DOHH2 (cell line): ENCODE data around the gene DMGDH.

Experiments
- H3F3A ChIP-seq: fragments of 200-600 bp; sonication (generic), shearing (Covaris generic); 2 replicates; pipeline ENCODE4 v1.6.0; 2016; ENCODE audit warnings: antibody characterized with exemption, mild to moderate bottlenecking; ENCODE audit not compliant: control insufficient read depth, insufficient read depth
- H3K27ac ChIP-seq: fragments of 200-600 bp; sonication (generic); 2 replicates; pipeline ENCODE4 v1.5.1; 2014; ENCODE audit warnings: low read depth, mild to moderate bottlenecking, low read length, moderate library complexity
- H3K27me3 ChIP-seq: fragments of 200-600 bp; sonication (generic); 2 replicates; pipeline ENCODE4 v1.6.1; 2014; ENCODE audit warnings: mild to moderate bottlenecking, low read length, mixed read lengths; ENCODE audit not compliant: control insufficient read depth
- H3K36me3 ChIP-seq: fragments of 200-600 bp; sonication (generic); 2 replicates; pipeline ENCODE4 v1.6.1; 2014; ENCODE audit warnings: mild to moderate bottlenecking, low read length, moderate library complexity, mixed read lengths; ENCODE audit not compliant: control insufficient read depth
- H3K4me1 ChIP-seq: fragments of 200-600 bp; sonication (generic); 2 replicates; pipeline ENCODE4 v1.6.1; 2014; ENCODE audit warnings: mild to moderate bottlenecking, low read length, mixed read lengths; ENCODE audit not compliant: control insufficient read depth
- H3K4me2 ChIP-seq: fragments of 200-600 bp; sonication (generic); 2 replicates; pipeline ENCODE4 v1.6.0; 2014; ENCODE audit warnings: mild to moderate bottlenecking, low read length, moderate library complexity
- H3K4me3 ChIP-seq: fragments of 200-600 bp; sonication (generic); 2 replicates; pipeline ENCODE4 v1.5.1; 2014; ENCODE audit warnings: mild to moderate bottlenecking, low read length, mixed read lengths
- H3K79me2 ChIP-seq: fragments of 200-600 bp; sonication (generic); 2 replicates; pipeline ENCODE4 v1.6.1; 2014; ENCODE audit warnings: mild to moderate bottlenecking, low read length, mixed read lengths; ENCODE audit not compliant: control insufficient read depth
- H3K9me2 ChIP-seq: fragments of 200-600 bp; sonication (generic); replicated peaks from 2 replicates; pipeline ENCODE4 v1.6.1; 2014; ENCODE audit warnings: mild to moderate bottlenecking, low read length, mixed read lengths; ENCODE audit not compliant: control insufficient read depth
- H3K9me3 ChIP-seq: fragments of 200-600 bp; sonication (generic); 2 replicates; pipeline ENCODE4 v1.6.1; 2014; ENCODE audit warnings: antibody characterized with exemption, low read length, mixed read lengths; ENCODE audit not compliant: control insufficient read depth, insufficient read depth
- H4K20me1 ChIP-seq: fragments of 200-600 bp; sonication (generic); 2 replicates; pipeline ENCODE4 v1.6.0; 2014; ENCODE audit warnings: low read depth, mild to moderate bottlenecking, antibody characterized with exemption, low read length, moderate library complexity; ENCODE audit not compliant: control insufficient read depth, insufficient read depth
- CTCF ChIP-seq: fragments of 200-600 bp; sonication (generic); IDR thresholded peaks from one replicate; pipeline ENCODE4 v1.5.1; 2014; ENCODE audit warnings: antibody characterized with exemption, mild to moderate bottlenecking, low read depth, low read length; ENCODE audit not compliant: poor library complexity, severe bottlenecking
- EZH2phosphoT487 ChIP-seq: fragments of 200-600 bp; sonication (generic); IDR thresholded peaks from 2 replicates; pipeline ENCODE4 v1.6.1; 2017; ENCODE audit warnings: borderline replicate concordance, mild to moderate bottlenecking, antibody characterized with exemption, low read length, moderate library complexity, mixed read lengths

Gene DMGDH

GRCh38 chr5:79069488-79070349, at the start of gene DMGDH, which contains the start of gene BHMT2:
Gene DMGDH, minus strand, starts transcription at chr5:79069674. Its CDS starts 54 bp downstream, at chr5:79069620.
Gene BHMT2, plus strand, starts transcription at chr5:79069767. Its CDS starts 16 bp downstream, at chr5:79069783.
- Histone ChIP-seq H3K9me2 (no peaks in the 10 kb centered on the region), H3K27me3 (no peaks in the 10 kb centered on the region), H3K27ac (no peak within 1 kb of the TSS), H3F3A (no peaks in the 10 kb centered on the region), H3K4me3 (no peak within 1 kb of the TSS), H3K9me3 (no peaks in the 10 kb centered on the region), H3K79me2 (no peaks in the 10 kb centered on the region), H4K20me1 (no peaks in the 10 kb centered on the region), H3K36me3 (no peaks in the 10 kb centered on the region), H3K4me1 (no peaks in the 10 kb centered on the region), H3K4me2 (no peak within 1 kb of the TSS)
- TF ChIP-seq CTCF (no peak), EZH2phosphoT487 (no peak)

- Histone ChIP-seq H4K20me1 (no peaks in the 10 kb centered on the region), H3K27me3 (peaks cover 11% of the 10 kb centered on the region), H3K36me3 (no peaks in the 10 kb centered on the region), H3K27ac (no peak overlapping the region), H3K79me2 (no peaks in the 10 kb centered on the region), H3K9me2 (no peaks in the 10 kb centered on the region), H3F3A (no peaks in the 10 kb centered on the region), H3K4me3 (no peak overlapping the region), H3K9me3 (no peaks in the 10 kb centered on the region), H3K4me1 (no peaks in the 10 kb centered on the region), H3K4me2 (no peak overlapping the region)
- TF ChIP-seq CTCF (no peak), EZH2phosphoT487 (no peak)
Observed at GRCh38 chr5:79112703-79113058, 43.2 kb upstream of the DMGDH start.

GRCh38 chr5:79111960-79112702, 42.7 kb upstream of the DMGDH start:
- TF ChIP-seq EZH2phosphoT487 (no peak), CTCF (no peak)
- no peaks in the 10 kb centered on the region for H3K36me3 ChIP-seq

More at GRCh38 chr5:79111960-79112702, 42.7 kb upstream of the DMGDH start:
- Histone ChIP-seq H3K4me2 (no peak overlapping the region), H3K79me2 (no peaks in the 10 kb centered on the region), H3F3A (no peaks in the 10 kb centered on the region), H3K27me3 (peaks cover 13% of the 10 kb centered on the region), H3K4me1 (no peaks in the 10 kb centered on the region), H4K20me1 (no peaks in the 10 kb centered on the region), H3K9me2 (no peaks in the 10 kb centered on the region), H3K4me3 (no peak overlapping the region), H3K27ac (no peak overlapping the region), H3K9me3 (no peaks in the 10 kb centered on the region)
